AG09309 (cell line): ENCODE results near the gene TNFAIP1.

Experiments
- DNase-seq: peaks from one replicate; pipeline ENCODE4 v3.0.0-alpha.2; 2010; ENCODE audit warnings: low read depth
- H3K4me3 ChIP-seq: 2 replicates; pipeline ENCODE4 v1.5.1; 2011; ENCODE audit warnings: mild to moderate bottlenecking, low read depth, low read length, moderate library complexity; ENCODE audit not compliant: control insufficient read depth
- TF ChIP-seq, protein P1 (sequence below): IDR thresholded peaks from 2 replicates; pipeline ENCODE4 v1.5.1; 2011; ENCODE audit warnings: mild to moderate bottlenecking, low read depth, low read length, inconsistent platforms; ENCODE audit not compliant: insufficient read depth, control insufficient read depth; ENCODE audit errors: missing control alignments

Gene TNFAIP1

DNA sequence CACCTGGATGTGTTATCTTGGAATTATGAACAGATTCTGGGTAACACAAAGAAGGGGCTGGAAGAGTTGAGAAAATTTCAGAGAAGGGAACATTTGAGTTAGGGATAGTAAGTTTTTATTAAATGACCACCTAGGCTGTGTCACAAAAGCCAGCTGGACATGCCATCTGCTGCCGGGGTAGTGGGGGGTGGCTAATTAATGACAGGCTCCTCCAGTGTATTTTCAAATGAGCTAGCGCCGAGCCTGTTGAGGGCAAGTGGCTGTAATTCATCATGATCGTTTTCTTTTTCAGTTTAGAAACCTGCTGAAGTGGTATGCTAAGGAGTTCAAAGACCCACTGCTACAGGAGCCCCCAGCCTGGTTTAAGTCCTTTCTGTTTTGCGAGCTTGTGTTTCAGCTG lies 10.3 kb upstream of the TNFAIP1 start:
- TF ChIP-seq, protein P1, sequence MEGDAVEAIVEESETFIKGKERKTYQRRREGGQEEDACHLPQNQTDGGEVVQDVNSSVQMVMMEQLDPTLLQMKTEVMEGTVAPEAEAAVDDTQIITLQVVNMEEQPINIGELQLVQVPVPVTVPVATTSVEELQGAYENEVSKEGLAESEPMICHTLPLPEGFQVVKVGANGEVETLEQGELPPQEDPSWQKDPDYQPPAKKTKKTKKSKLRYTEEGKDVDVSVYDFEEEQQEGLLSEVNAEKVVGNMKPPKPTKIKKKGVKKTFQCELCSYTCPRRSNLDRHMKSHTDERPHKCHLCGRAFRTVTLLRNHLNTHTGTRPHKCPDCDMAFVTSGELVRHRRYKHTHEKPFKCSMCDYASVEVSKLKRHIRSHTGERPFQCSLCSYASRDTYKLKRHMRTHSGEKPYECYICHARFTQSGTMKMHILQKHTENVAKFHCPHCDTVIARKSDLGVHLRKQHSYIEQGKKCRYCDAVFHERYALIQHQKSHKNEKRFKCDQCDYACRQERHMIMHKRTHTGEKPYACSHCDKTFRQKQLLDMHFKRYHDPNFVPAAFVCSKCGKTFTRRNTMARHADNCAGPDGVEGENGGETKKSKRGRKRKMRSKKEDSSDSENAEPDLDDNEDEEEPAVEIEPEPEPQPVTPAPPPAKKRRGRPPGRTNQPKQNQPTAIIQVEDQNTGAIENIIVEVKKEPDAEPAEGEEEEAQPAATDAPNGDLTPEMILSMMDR, result no peak
- H3K4me3 ChIP-seq, result no peak overlapping the region
- no peak for DNase-seq

GRCh38 chr17:28326114-28326513 lies 9.4 kb upstream of the TNFAIP1 start:
- TF ChIP-seq, protein P1, result no peak
- no peak overlapping the region for H3K4me3 ChIP-seq
- no peak for DNase-seq

- TF ChIP-seq, protein P1, result no peak
- no peak for DNase-seq
- no peak overlapping the region for H3K4me3 ChIP-seq
Measured at GRCh38 chr17:28327031-28327607, 8.4 kb upstream of the TNFAIP1 start.

DNA sequence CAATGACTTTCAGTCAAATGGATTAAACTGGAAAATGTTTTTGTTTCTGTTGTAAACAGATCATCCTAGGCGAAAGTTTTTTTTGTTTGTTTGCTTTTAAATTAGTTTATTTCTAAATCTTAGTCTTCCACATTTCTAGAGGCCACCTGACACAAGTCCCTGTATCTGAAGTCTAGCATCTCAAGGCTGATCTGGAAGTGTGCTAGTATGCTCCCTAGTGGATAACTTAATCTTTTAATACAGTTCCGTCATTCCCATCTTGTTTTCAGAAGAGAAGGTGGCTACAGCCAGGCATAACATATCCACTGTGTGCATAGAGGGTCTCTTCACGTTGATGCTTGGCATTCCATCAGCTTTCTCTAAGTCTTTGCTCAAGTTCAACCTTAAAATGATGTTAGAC lies 7.9 kb upstream of the TNFAIP1 start:
- DNase-seq, result no peak
- H3K4me3 ChIP-seq, result no peak overlapping the region
- TF ChIP-seq, protein P1, result peak; percentile 12

- TF ChIP-seq, protein P1, result no peak
- DNase-seq, result no peak
Measured at GRCh38 chr17:28328325-28328724, 7.2 kb upstream of the TNFAIP1 start.

GRCh38 chr17:28330671-28331070 lies 4.9 kb upstream of the TNFAIP1 start:
- no peak for DNase-seq
- no peak overlapping the region for H3K4me3 ChIP-seq
- TF ChIP-seq, protein P1, result no peak

More at GRCh38 chr17:28328325-28328724, 7.2 kb upstream of the TNFAIP1 start:
- no peak overlapping the region for H3K4me3 ChIP-seq
